Esophagus squamous epithelium (tissue), 4 donors: ENCODE results near the gene RHO.

ENCODE experiments used
- CTCF ChIP-seq, 6 experiments: fragments of 450-650 bp in 4 of 6; fragments of 200-600 bp in 2 of 6; sonication (generic) in 2 of 6; IDR thresholded peaks; one replicate each; pipeline ENCODE4 v1.5.1; 2016 to 2019; ENCODE audit warnings: antibody characterized with exemption in 6 of 6, mild to moderate bottlenecking in 4 of 6, moderate library complexity in 4 of 6
- POLR2A ChIP-seq, 4 donors: fragments of 450-650 bp; IDR thresholded peaks; one replicate each; pipeline ENCODE4 v1.6.1; 2017; ENCODE audit warnings: antibody characterized with exemption in 4 of 4, mild to moderate bottlenecking in 4 of 4, moderate library complexity in 3 of 4

- TF ChIP-seq CTCF (IDR thresholded peaks at IDR 0.05), result no peak
- no peak for TF ChIP-seq POLR2A (IDR thresholded peaks at IDR 0.05)
These were observed 26.8 kb upstream of the RHO start for GRCh38 chr3:129501630-129502029.
